ENCODE data around the gene HSFX2.
"Not testable (repeated sequence)": the region's sequence is repeated elsewhere in the genome, so short reads cannot be mapped to it uniquely, and the experiment has no call there.

Gene HSFX2

DNA sequence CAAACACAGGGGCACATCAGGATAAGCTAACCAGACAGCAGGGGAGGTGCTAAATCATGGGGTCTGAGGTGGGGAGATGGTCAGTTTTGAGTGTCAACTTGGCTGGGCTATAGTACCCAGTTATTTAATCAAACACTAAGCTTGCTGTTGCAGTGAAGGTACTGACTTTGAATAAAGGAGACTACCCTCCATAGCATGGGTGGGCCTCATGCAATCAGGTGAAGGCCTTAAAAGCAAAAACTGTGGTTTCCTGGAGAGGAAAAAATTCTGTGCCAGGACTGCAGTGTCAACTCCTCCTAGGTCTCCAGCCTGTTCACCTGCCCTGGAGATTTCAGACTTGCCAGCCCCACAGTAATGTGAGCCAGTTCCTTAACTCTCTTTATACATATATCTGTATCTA, 12.6 kb upstream of the HSFX2 start:
- Histone ChIP-seq H3K4me3 (ENCODE audit: low read depth in 1 of 2, low read length in 2 of 2) (no peak overlapping the region), H3K4me2 (ENCODE audit: insufficient read depth, low read length) (no peak overlapping the region), H4K20me1 (ENCODE audit: insufficient read depth, low read length) (no peaks in the 10 kb centered on the region), H3K79me2 (ENCODE audit: insufficient read depth, low read length) (no peaks in the 10 kb centered on the region), H3K9me3 (ENCODE audit: insufficient read depth, low read length, severe bottlenecking) (no peaks in the 10 kb centered on the region), H3K27me3 (ENCODE audit: insufficient read depth, low read length, poor library complexity) (no peaks in the 10 kb centered on the region), H2AFZ (ENCODE audit: low read depth, low read length) (no peak overlapping the region), H3K36me3 (ENCODE audit: insufficient read depth, low read length) (peaks cover 19% of the 10 kb centered on the region), H3K4me1 (ENCODE audit: insufficient read depth, low read length) (no peaks in the 10 kb centered on the region), H3K9ac (ENCODE audit: low read depth, low read length) (no peak overlapping the region), H3K27ac (ENCODE audit: low read length) (no peak overlapping the region)
- TF ChIP-seq, protein P1, sequence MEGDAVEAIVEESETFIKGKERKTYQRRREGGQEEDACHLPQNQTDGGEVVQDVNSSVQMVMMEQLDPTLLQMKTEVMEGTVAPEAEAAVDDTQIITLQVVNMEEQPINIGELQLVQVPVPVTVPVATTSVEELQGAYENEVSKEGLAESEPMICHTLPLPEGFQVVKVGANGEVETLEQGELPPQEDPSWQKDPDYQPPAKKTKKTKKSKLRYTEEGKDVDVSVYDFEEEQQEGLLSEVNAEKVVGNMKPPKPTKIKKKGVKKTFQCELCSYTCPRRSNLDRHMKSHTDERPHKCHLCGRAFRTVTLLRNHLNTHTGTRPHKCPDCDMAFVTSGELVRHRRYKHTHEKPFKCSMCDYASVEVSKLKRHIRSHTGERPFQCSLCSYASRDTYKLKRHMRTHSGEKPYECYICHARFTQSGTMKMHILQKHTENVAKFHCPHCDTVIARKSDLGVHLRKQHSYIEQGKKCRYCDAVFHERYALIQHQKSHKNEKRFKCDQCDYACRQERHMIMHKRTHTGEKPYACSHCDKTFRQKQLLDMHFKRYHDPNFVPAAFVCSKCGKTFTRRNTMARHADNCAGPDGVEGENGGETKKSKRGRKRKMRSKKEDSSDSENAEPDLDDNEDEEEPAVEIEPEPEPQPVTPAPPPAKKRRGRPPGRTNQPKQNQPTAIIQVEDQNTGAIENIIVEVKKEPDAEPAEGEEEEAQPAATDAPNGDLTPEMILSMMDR (IDR thresholded peaks at IDR 0.05; ENCODE audit: borderline replicate concordance, extremely low read depth, low read length, poor library complexity, severe bottlenecking): no peak
- no peak for TF ChIP-seq EZH2 (IDR thresholded peaks at IDR 0.05; ENCODE audit: borderline replicate concordance, low read depth, low read length, severe bottlenecking)
- no peak for ATAC-seq (ENCODE audit: insufficient read depth, low read depth)
- no peak for DNase-seq

DNA sequence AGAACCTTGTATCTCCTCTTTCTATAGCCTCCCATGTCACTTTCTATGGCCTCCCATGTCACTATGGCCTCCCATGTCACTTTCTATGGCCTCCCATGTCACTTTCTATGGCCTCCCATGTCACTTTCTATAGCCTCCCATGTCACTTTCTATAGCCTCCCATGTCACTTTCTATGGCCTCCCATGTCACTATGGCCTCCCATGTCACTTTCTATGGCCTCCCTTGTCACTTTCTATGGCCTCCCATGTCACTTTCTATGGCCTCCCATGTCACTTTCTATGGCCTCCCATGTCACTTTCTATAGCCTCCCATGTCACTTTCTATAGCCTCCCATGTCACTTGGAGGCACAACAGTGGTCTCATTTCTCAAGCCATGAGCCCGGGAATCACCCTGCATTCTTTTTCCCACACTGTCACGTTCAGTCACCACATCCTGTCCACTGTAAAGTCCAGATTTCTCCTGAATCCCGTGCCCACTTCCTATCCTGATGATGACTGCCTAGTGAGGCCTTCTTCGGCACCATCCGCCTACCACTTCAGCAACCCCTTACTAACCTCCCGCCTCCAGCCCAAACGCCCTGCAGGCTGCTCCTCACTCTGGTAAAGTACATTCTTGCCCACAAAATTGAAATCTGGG, 10.3 kb upstream of the HSFX2 start:
- not testable (repeated sequence) for ATAC-seq (ENCODE audit: insufficient read depth, low read depth); DNase-seq; H3K27ac ChIP-seq (ENCODE audit: low read length); H3K9ac ChIP-seq (ENCODE audit: low read depth, low read length); H3K9me3 ChIP-seq (ENCODE audit: insufficient read depth, low read length, severe bottlenecking); H2AFZ ChIP-seq (ENCODE audit: low read depth, low read length); H3K4me3 ChIP-seq (ENCODE audit: low read depth in 1 of 2, low read length in 2 of 2); H3K4me2 ChIP-seq (ENCODE audit: insufficient read depth, low read length); H4K20me1 ChIP-seq (ENCODE audit: insufficient read depth, low read length); H3K79me2 ChIP-seq (ENCODE audit: insufficient read depth, low read length); H3K4me1 ChIP-seq (ENCODE audit: insufficient read depth, low read length); H3K27me3 ChIP-seq (ENCODE audit: insufficient read depth, low read length, poor library complexity)
- peaks cover 21% of the 10 kb centered on the region for H3K36me3 ChIP-seq (ENCODE audit: insufficient read depth, low read length)

DNA sequence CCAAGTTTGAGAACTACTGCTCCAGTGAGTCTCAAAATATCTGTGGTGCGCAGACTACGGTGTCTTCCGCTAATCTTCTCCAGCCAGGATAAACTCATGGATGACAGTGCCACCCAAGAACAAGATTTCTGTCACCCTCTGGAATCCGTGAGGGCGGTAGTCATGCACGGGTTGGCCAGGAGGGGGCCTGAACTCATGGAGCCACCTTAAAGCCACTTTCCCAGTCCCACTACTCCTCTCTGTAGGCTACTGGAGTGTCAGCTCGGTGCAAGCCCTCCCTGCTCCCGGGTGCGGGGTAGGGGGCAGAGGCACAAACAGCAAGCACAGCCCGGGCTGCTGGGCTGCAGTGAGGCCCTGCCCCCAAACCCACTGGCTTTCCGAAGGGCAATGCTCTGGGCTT, 3.5 kb upstream of the HSFX2 start:
- H4K20me1 ChIP-seq (ENCODE audit: insufficient read depth, low read length); H3K4me3 ChIP-seq (ENCODE audit: low read depth in 1 of 2, low read length in 2 of 2); H3K9me3 ChIP-seq (ENCODE audit: insufficient read depth, low read length, severe bottlenecking); H3K4me1 ChIP-seq (ENCODE audit: insufficient read depth, low read length); H3K27ac ChIP-seq (ENCODE audit: low read length); H3K4me2 ChIP-seq (ENCODE audit: insufficient read depth, low read length); H2AFZ ChIP-seq (ENCODE audit: low read depth, low read length); H3K9ac ChIP-seq (ENCODE audit: low read depth, low read length); H3K79me2 ChIP-seq (ENCODE audit: insufficient read depth, low read length); H3K27me3 ChIP-seq (ENCODE audit: insufficient read depth, low read length, poor library complexity); H3K36me3 ChIP-seq (ENCODE audit: insufficient read depth, low read length): not testable (repeated sequence)
- DNase-seq (peak; percentile 16), ATAC-seq (ENCODE audit: insufficient read depth, low read depth) (peak; percentile 70; the same call in 2 of the 3 replicates)
- TF ChIP-seq, protein P1 (IDR thresholded peaks at IDR 0.05; ENCODE audit: borderline replicate concordance, extremely low read depth, low read length, poor library complexity, severe bottlenecking): peak; percentile 13

DNA sequence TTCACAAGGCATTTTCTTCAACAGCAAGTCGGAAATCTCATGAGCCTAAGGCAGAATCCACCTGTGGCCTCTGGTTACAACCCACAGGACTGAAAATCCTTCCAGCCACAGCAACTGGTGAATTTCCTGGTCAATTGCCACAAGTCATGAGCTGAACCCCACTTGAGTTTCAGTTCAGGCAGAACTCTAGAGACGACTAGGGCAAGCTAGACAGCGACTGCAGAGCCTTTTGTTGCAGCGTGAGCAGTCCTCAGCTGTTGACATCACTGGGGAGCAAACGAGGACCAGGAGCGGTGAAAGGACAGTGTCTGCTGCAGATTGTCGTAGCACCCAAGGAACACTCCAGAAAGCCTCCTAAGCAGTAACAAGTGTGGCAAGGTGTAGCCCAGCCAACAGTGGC, 829 bp upstream of the HSFX2 start:
- not testable (repeated sequence) for H3K9ac ChIP-seq (ENCODE audit: low read depth, low read length); H3K79me2 ChIP-seq (ENCODE audit: insufficient read depth, low read length); H3K4me2 ChIP-seq (ENCODE audit: insufficient read depth, low read length); H3K9me3 ChIP-seq (ENCODE audit: insufficient read depth, low read length, severe bottlenecking); H3K36me3 ChIP-seq (ENCODE audit: insufficient read depth, low read length); H3K27me3 ChIP-seq (ENCODE audit: insufficient read depth, low read length, poor library complexity); H4K20me1 ChIP-seq (ENCODE audit: insufficient read depth, low read length); H3K4me1 ChIP-seq (ENCODE audit: insufficient read depth, low read length); H3K27ac ChIP-seq (ENCODE audit: low read length); DNase-seq; ATAC-seq (ENCODE audit: insufficient read depth, low read depth); H2AFZ ChIP-seq (ENCODE audit: low read depth, low read length); H3K4me3 ChIP-seq (ENCODE audit: low read depth in 1 of 2, low read length in 2 of 2)

DNA sequence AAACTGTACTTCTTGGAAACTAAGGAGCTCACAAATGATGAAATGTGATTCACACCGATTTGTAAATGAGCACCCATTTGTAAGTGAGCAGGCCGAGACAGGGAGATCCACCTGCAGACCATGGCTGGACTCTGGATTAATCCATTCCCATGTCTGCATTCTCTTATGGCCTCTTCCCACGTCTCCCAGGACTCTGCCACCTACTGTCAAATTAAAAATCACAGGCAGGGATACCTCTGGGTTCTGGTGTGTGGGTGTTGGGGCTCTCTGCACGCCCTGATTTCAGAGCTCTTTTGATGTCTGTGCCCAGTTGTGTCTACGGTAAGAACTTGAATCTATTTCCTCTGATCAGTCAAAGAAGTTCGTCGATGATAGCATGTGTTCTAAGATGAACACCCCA, 4.1 kb downstream of the HSFX2 start:
- not testable (repeated sequence) for H2AFZ ChIP-seq (ENCODE audit: low read depth, low read length); H3K9ac ChIP-seq (ENCODE audit: low read depth, low read length); H3K36me3 ChIP-seq (ENCODE audit: insufficient read depth, low read length); ATAC-seq (ENCODE audit: insufficient read depth, low read depth); H3K9me3 ChIP-seq (ENCODE audit: insufficient read depth, low read length, severe bottlenecking); H3K27me3 ChIP-seq (ENCODE audit: insufficient read depth, low read length, poor library complexity); H3K27ac ChIP-seq (ENCODE audit: low read length); DNase-seq; H3K4me2 ChIP-seq (ENCODE audit: insufficient read depth, low read length); H3K4me3 ChIP-seq (ENCODE audit: low read depth in 1 of 2, low read length in 2 of 2); H3K4me1 ChIP-seq (ENCODE audit: insufficient read depth, low read length); H4K20me1 ChIP-seq (ENCODE audit: insufficient read depth, low read length); H3K79me2 ChIP-seq (ENCODE audit: insufficient read depth, low read length)

DNA sequence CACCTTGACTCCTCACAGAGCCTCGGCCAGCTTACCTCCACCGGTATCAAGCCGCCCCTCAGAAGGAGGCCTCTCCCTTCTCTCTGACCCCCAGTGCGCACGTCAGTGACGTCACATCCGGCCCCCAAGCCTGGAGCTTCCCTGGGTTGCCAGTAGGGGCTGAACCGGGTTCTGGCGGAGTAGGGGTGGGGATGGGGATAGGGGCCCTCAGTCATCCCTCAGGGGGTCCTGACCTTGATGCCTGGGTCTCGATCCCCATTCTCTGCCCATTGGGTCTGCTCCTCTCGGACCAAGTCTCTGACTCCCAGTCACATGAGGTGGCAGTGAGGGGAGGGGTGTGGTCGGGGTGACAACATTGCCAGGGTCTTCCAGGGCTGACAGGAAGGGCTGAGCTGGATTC, 7.8 kb downstream of the HSFX2 start, which contains the start of gene MAGEA9B:
Gene MAGEA9B, minus strand, starts transcription at position 101 of the 400 bp plus-strand sequence. CDS start 4,280 bp downstream, outside the sequence.
- not testable (repeated sequence) for H3K79me2 ChIP-seq (ENCODE audit: insufficient read depth, low read length); H3K27me3 ChIP-seq (ENCODE audit: insufficient read depth, low read length, poor library complexity); ATAC-seq (ENCODE audit: insufficient read depth, low read depth); H2AFZ ChIP-seq (ENCODE audit: low read depth, low read length); H3K36me3 ChIP-seq (ENCODE audit: insufficient read depth, low read length); H3K4me3 ChIP-seq (ENCODE audit: low read depth in 1 of 2, low read length in 2 of 2); H3K9ac ChIP-seq (ENCODE audit: low read depth, low read length); H4K20me1 ChIP-seq (ENCODE audit: insufficient read depth, low read length); H3K4me2 ChIP-seq (ENCODE audit: insufficient read depth, low read length); H3K9me3 ChIP-seq (ENCODE audit: insufficient read depth, low read length, severe bottlenecking); H3K27ac ChIP-seq (ENCODE audit: low read length); H3K4me1 ChIP-seq (ENCODE audit: insufficient read depth, low read length); DNase-seq

DNA sequence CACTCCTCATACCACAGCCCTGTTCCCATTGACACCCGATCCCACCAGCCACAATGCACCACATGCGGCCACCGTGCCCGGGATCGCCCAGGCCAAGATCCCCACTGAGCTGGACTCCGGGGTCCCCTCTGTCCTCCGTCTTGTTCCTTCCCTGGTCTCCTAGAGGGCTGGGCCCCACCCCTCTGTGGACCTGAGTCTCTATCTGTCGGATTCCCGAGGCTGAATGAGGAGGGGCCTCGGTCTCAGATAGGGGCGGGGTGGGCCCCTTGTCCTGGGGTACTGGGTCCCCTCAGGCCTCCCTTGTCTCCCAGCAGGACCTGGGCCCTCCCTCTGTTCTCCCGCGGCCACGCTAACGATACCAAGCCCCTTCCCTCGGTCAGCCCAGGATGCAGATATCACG, 9.5 kb downstream of the HSFX2 start:
- H4K20me1 ChIP-seq (ENCODE audit: insufficient read depth, low read length); DNase-seq; H3K79me2 ChIP-seq (ENCODE audit: insufficient read depth, low read length); H3K9ac ChIP-seq (ENCODE audit: low read depth, low read length); H3K4me2 ChIP-seq (ENCODE audit: insufficient read depth, low read length); H3K36me3 ChIP-seq (ENCODE audit: insufficient read depth, low read length); H2AFZ ChIP-seq (ENCODE audit: low read depth, low read length); H3K27ac ChIP-seq (ENCODE audit: low read length); H3K4me1 ChIP-seq (ENCODE audit: insufficient read depth, low read length); ATAC-seq (ENCODE audit: insufficient read depth, low read depth); H3K27me3 ChIP-seq (ENCODE audit: insufficient read depth, low read length, poor library complexity); H3K9me3 ChIP-seq (ENCODE audit: insufficient read depth, low read length, severe bottlenecking); H3K4me3 ChIP-seq (ENCODE audit: low read depth in 1 of 2, low read length in 2 of 2): not testable (repeated sequence)
